ENCODE results near the gene RIC1.
"Not testable (repeated sequence)": the region's sequence is repeated elsewhere in the genome, so short reads cannot be mapped to it uniquely, and the experiment has no call there.

- TF ChIP-seq, protein P1, sequence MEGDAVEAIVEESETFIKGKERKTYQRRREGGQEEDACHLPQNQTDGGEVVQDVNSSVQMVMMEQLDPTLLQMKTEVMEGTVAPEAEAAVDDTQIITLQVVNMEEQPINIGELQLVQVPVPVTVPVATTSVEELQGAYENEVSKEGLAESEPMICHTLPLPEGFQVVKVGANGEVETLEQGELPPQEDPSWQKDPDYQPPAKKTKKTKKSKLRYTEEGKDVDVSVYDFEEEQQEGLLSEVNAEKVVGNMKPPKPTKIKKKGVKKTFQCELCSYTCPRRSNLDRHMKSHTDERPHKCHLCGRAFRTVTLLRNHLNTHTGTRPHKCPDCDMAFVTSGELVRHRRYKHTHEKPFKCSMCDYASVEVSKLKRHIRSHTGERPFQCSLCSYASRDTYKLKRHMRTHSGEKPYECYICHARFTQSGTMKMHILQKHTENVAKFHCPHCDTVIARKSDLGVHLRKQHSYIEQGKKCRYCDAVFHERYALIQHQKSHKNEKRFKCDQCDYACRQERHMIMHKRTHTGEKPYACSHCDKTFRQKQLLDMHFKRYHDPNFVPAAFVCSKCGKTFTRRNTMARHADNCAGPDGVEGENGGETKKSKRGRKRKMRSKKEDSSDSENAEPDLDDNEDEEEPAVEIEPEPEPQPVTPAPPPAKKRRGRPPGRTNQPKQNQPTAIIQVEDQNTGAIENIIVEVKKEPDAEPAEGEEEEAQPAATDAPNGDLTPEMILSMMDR (conservative IDR thresholded peaks at IDR 0.05) = not testable (repeated sequence)
- not testable (repeated sequence) for TF ChIP-seq ZFX (IDR thresholded peaks at IDR 0.05)
Observed at GRCh38 chr9:5662804-5663203, 33.9 kb downstream of the RIC1 start.
